GM21786 (cell line): ENCODE measurements around the gene EXT2.

Source experiments
- ATAC-seq: cut with Tn5 transposase; IDR thresholded peaks from one replicate; pipeline ENCODE4 v1.9.1; 2021; ENCODE audit not compliant: unreplicated experiment

The EXT2 gene

DNA sequence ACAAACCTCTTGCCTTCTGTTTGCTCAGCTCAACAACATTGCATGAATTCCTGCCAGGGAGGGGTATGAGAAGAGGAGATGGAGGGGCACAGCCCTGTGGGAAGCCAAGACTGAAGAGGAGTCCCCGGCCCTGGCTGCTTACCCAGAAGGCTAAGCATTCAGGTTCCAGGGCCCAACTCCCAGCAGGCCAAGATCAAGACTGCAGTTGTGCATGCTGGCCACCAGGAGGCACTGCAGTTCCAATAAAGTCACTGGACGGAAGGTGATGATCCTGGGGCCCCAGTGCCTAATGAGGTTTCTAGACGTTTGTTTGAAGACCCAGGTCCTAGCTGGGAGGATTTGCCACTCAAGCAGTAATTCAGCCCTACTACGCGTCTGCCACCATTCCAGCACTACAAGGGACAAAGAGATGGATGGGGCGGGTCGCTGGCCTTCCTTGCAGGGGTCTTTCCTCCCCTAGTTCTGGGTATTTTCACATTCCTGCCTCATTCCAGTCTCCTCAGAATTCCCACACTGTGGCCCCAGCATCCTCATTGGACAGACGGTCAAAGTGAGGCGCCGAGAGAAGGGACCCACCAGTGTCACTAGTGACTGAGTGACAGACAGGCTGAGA lies 190.9 kb downstream of the EXT2 start:
- ATAC-seq: no peak

DNA sequence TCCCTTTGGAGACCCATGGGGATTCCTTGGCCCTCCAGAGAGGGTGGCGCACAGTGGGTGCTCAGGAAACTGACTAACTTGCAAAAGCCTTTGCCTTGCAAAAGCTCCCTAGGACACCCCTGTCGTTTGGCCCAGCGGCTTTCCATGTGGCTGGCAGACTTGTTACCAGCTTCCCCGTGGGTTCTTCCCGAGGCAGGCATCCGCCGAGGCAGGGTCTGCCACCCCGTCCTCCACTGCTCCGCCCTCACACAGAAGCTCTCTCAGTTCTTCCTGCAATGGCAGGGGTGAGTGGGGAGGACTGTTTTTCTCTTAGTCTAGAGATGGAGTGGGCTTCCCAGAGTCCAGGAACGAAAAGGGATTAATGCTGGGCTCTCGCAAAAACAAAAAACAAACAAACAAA lies 191.4 kb downstream of the EXT2 start:
- ATAC-seq: no peak

DNA sequence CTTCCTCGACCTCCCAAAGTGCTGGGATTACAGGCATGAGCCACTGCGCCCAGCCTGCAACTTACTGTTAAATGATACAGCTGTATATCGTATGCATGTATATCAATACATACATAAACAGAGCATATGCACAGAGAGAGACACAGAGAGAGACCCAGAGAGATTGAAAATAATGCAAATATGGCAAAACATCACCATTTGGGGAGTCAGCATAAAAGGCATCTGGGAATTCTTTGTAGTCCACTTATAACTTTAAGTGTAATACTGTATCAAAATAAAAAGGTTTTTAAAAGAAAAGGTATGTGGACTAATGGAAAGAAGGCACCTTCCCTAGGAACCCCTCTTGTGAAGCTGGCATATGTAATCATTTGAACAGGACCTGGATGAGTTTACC lies 192.7 kb downstream of the EXT2 start:
- ATAC-seq: no peak

DNA sequence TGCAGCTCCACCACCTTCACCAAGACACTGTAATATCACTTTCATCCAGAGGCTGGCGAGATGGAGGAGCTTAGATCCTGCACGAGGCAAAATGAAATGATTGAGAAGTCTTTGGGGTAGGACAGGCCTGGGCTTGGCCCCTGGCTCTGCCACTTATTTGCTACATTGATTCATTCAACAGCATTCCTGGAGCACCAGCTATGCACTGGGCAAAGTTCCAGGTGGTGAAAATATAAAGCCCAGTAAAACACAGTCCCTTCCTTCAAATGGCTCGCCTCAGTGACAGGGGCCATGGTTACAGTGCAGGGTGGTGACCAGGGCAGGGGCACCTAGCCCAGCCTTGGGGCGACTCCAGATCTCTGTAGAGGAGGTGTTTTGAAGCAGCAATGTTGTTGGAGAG lies 194.7 kb downstream of the EXT2 start:
- no peak for ATAC-seq
